HG02870 (cell line): ENCODE data around the gene MAP2.
A peak's percentile ranks its signal among the peaks of the same experiment; 100 is the strongest.
"Not testable (repeated sequence)": the region's sequence is repeated elsewhere in the genome, so short reads cannot be mapped to it uniquely, and the experiment has no call there.

Experiments
- ATAC-seq: cut with Tn5 transposase; IDR thresholded peaks from one replicate; pipeline ENCODE4 v1.9.1; 2021; ENCODE audit warnings: mild to moderate bottlenecking, moderate library complexity; ENCODE audit not compliant: unreplicated experiment

The MAP2 gene

GRCh38 chr2:209472112-209472832 lies 48.4 kb downstream of the MAP2 start:
- no peak for ATAC-seq

GRCh38 chr2:209472871-209473270 lies 49.0 kb downstream of the MAP2 start:
- no peak for ATAC-seq

GRCh38 chr2:209473930-209474419 lies 50.1 kb downstream of the MAP2 start:
- no peak for ATAC-seq

GRCh38 chr2:209474960-209475359 lies 51.1 kb downstream of the MAP2 start:
- ATAC-seq = no peak

GRCh38 chr2:209476367-209477208 lies 52.7 kb downstream of the MAP2 start:
- ATAC-seq = no peak

GRCh38 chr2:209492296-209492695 lies 68.4 kb downstream of the MAP2 start:
- ATAC-seq = not testable (repeated sequence)

GRCh38 chr2:209495068-209495620 lies 71.3 kb downstream of the MAP2 start:
- ATAC-seq = not testable (repeated sequence)

- no peak for ATAC-seq
These were observed 72.2 kb downstream of the MAP2 start for GRCh38 chr2:209495855-209496585.

GRCh38 chr2:209496586-209496982 lies 72.7 kb downstream of the MAP2 start:
- ATAC-seq = no peak

- no peak for ATAC-seq
These were observed 74.8 kb downstream of the MAP2 start for GRCh38 chr2:209498614-209499013.

GRCh38 chr2:209499069-209499468 lies 75.2 kb downstream of the MAP2 start:
- no peak for ATAC-seq

GRCh38 chr2:209501579-209501978 lies 77.7 kb downstream of the MAP2 start:
- ATAC-seq = no peak

GRCh38 chr2:209505410-209505809 lies 81.6 kb downstream of the MAP2 start:
- peak; percentile 60 for ATAC-seq

- ATAC-seq = no peak
These were observed 84.4 kb downstream of the MAP2 start for GRCh38 chr2:209508255-209508654.

GRCh38 chr2:209511637-209512036 lies 87.8 kb downstream of the MAP2 start:
- ATAC-seq = no peak

GRCh38 chr2:209512971-209513370 lies 89.1 kb downstream of the MAP2 start:
- no peak for ATAC-seq

GRCh38 chr2:209517436-209517835 lies 93.6 kb downstream of the MAP2 start:
- no peak for ATAC-seq

- ATAC-seq = no peak
These were observed 95.4 kb downstream of the MAP2 start for GRCh38 chr2:209519271-209519670.

GRCh38 chr2:209519906-209520305 lies 96.1 kb downstream of the MAP2 start:
- no peak for ATAC-seq

- no peak for ATAC-seq
These were observed 99.3 kb downstream of the MAP2 start for GRCh38 chr2:209523041-209523740.
